Sigmoid colon (tissue), 7 donors: ENCODE measurements around the gene HBS1L. TPM values are rescaled to one million over a fixed set of nuclear protein-coding genes. Genes with fewer than 3 reads are reported as not detected.

Source experiments
- DNase-seq: peaks from one replicate; pipeline ENCODE4 v3.0.0-alpha.2; 2019
- H3K27ac ChIP-seq, 4 donors: fragments of 200-600 bp; sonication (generic); one replicate each; pipeline ENCODE4 v1.5.1; 2016 to 2019; ENCODE audit warnings: mild to moderate bottlenecking in 1 of 4
- H3K27me3 ChIP-seq, 3 donors: fragments of 200-600 bp; sonication (generic); one replicate each; pipeline ENCODE4 v1.5.1; 2019; ENCODE audit warnings: mild to moderate bottlenecking in 1 of 3
- H3K36me3 ChIP-seq, 4 donors: fragments of 200-600 bp; sonication (generic); one replicate each; pipeline ENCODE4 v1.5.1; 2016 to 2019
- H3K4me1 ChIP-seq, 4 donors: fragments of 200-600 bp; sonication (generic); one replicate each; pipeline ENCODE4 v1.5.1; 2017 to 2019
- H3K4me3 ChIP-seq, 4 donors: fragments of 200-600 bp; sonication (generic); one replicate each; pipeline ENCODE4 v1.5.1; 2017 to 2019; ENCODE audit warnings: mild to moderate bottlenecking in 2 of 4, moderate library complexity in 1 of 4
- H3K9me3 ChIP-seq, 4 donors: fragments of 200-600 bp in 3 of 4; sonication (generic) in 3 of 4; one replicate each; pipeline versions ENCODE4 v1.5.1 to v1.6.1; 2013 to 2019
- CTCF ChIP-seq, 4 experiments: fragments of 450-650 bp in 3 of 4; fragments of 200-600 bp in 1 of 4; IDR thresholded peaks; one replicate each; pipeline ENCODE4 v1.5.1; 2016 to 2019; ENCODE audit warnings: antibody characterized with exemption in 4 of 4, mild to moderate bottlenecking in 3 of 4, moderate library complexity in 2 of 4
- EP300 ChIP-seq, 4 donors: sonication (generic); formaldehyde crosslinking; IDR thresholded peaks; one replicate each; pipeline ENCODE4 v1.6.1; 2017; ENCODE audit warnings: antibody characterized with exemption in 4 of 4
- POLR2A ChIP-seq, 2 donors: fragments of 450-650 bp; IDR thresholded peaks; one replicate each; pipeline ENCODE4 v1.6.1; 2016; ENCODE audit warnings: antibody characterized with exemption in 2 of 2, mild to moderate bottlenecking in 2 of 2, moderate library complexity in 2 of 2
- POLR2AphosphoS5 ChIP-seq, 4 donors: sonication (generic); formaldehyde crosslinking; IDR thresholded peaks; one replicate each; pipeline ENCODE4 v1.6.1; 2017; ENCODE audit warnings: antibody characterized with exemption in 4 of 4
- WGBS, 2 donors: extraction: QIAGEN DNeasy Blood & Tissue Kit; methylation state at CpG; one replicate each; pipeline ENCODE4 v1.1.7; 2013; 5-methylcytosine and 5-hydroxymethylcytosine counted together
- intact Hi-C: fragments of 100-400 bp; cut with DNase I; formaldehyde crosslinking; loops from one replicate; pipeline ENCODE4 v1.15.1; 2023
- polyA plus RNA-seq, 3 donors: library from polyadenylated mRNA; stranded (reverse); fragments of 200-250 nt; gene quantifications; one replicate each; pipeline ENCODE4 v1.2.3, GENCODE V29; 2013
- total RNA-seq, 4 donors: library from RNA; depleted of rRNA; stranded (reverse); fragments of >200 nt; gene quantifications; one replicate each; pipeline ENCODE4 v1.1.0, GENCODE V29; 2016
- donor health status: healthy with polysubstance abuse.
- donor health status: Bipolar disorder and iron deficiency.
- donor health status: healthy.

The HBS1L gene
- total and polyA plus RNA-seq, 7 donors = 14.4 to 61.9 (median 37.1) TPM

DNA sequence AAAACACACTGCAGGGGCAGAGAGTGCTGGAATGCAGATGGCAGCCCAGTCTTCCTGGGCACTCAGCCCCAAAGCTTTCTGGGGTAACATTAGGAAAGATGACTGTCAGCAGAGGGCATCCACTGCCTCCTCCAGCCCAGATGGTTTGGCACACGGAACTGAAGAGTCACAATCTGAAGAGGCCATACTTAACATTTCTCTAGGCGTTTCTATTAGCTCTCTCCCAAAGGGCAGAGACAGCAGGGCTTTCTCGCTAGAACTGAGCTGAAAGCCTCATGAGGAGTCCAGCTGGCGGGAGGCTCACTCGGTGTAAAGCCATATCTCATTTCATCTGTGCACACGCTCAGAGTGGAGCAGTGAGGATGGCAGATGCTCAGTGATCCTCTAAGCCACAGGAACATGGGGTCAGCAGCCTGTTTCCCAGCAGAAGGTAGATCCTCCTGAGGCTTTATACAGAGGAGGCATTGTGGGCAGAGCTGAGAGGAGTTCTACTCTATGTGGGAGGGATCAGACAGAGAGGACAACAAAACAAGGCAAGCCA lies 132.8 kb downstream of the HBS1L start:
- H3K4me3 ChIP-seq = no peak overlapping the region
- H3K9me3 ChIP-seq = no peaks in the 10 kb centered on the region
- TF ChIP-seq EP300 (IDR thresholded peaks at IDR 0.05) = no peak
- no peak for TF ChIP-seq CTCF (IDR thresholded peaks at IDR 0.05)
- no peak for TF ChIP-seq POLR2AphosphoS5 (IDR thresholded peaks at IDR 0.05)
- no peak for TF ChIP-seq POLR2A (IDR thresholded peaks at IDR 0.05)
- H3K27me3 ChIP-seq = no peaks in the 10 kb centered on the region
- H3K27ac ChIP-seq = no peak overlapping the region
- peaks cover 0 to 3% (median 0%) of the 10 kb centered on the region in 4 donors for H3K36me3 ChIP-seq
- H3K4me1 ChIP-seq = no peaks in the 10 kb centered on the region
- WGBS, 2 donors = 87 to 90% methylated on average over 6 of the region's 6 CpGs
- DNase-seq = no peak
- intact Hi-C loops = no loop called here

GRCh38 chr6:134921276-134921675 lies 133.3 kb downstream of the HBS1L start:
- no peaks in the 10 kb centered on the region for H3K4me1 ChIP-seq
- peaks cover 0 to 3% (median 0%) of the 10 kb centered on the region in 4 donors for H3K36me3 ChIP-seq
- TF ChIP-seq CTCF (IDR thresholded peaks at IDR 0.05) = no peak
- no peak for TF ChIP-seq EP300 (IDR thresholded peaks at IDR 0.05)
- no peak for TF ChIP-seq POLR2AphosphoS5 (IDR thresholded peaks at IDR 0.05)
- no peak for TF ChIP-seq POLR2A (IDR thresholded peaks at IDR 0.05)
- H3K4me3 ChIP-seq = no peak overlapping the region
- no peak overlapping the region for H3K27ac ChIP-seq
- no peaks in the 10 kb centered on the region for H3K9me3 ChIP-seq
- no peak for DNase-seq
- intact Hi-C loops = no loop called here
- WGBS, 2 donors = 94% methylated on average over 5 of the region's 5 CpGs
- H3K27me3 ChIP-seq = no peaks in the 10 kb centered on the region

GRCh38 chr6:134920422-134920821 lies 134.2 kb downstream of the HBS1L start:
- no peak overlapping the region for H3K27ac ChIP-seq
- DNase-seq = no peak
- TF ChIP-seq POLR2AphosphoS5 (IDR thresholded peaks at IDR 0.05) (no peak), CTCF (IDR thresholded peaks at IDR 0.05) (no peak), EP300 (IDR thresholded peaks at IDR 0.05) (no peak), POLR2A (IDR thresholded peaks at IDR 0.05) (no peak)
- H3K36me3 ChIP-seq = peaks cover 0 to 3% (median 0%) of the 10 kb centered on the region in 4 donors
- H3K27me3 ChIP-seq = no peaks in the 10 kb centered on the region
- intact Hi-C loops = no loop called here
- H3K4me3 ChIP-seq = no peak overlapping the region
- H3K9me3 ChIP-seq = no peaks in the 10 kb centered on the region
- no peaks in the 10 kb centered on the region for H3K4me1 ChIP-seq
- 52 to 77% methylated on average over 2 of the region's 2 CpGs for WGBS, 2 donors

DNA sequence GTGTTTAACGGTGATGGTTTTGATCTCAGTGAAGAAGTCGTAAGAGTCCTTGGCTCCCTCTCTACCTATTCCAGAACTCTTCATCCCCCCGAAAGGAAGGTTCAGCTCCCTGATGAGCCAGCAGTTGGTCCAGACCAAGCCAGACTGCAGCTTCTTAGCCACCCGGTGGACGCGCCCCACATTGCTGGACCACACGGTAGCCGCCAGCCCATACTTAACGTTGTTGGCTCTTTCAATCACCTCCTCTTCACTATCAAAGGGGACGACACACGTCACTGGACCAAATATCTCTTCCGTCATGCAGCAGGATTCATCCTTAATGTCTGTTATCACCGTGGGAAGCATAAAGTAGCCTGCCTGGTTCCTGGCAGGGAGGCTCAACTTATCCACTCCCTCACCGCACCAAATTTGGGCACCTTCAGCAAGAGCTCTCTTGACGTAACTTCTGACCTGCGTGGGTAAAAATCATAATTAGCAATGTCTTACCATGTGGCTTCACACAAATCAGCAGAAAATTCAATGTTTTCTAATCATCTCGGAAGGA lies 136.1 kb downstream of the HBS1L start:
- no peaks in the 10 kb centered on the region for H3K9me3 ChIP-seq
- no peak overlapping the region for H3K4me3 ChIP-seq
- peaks cover 0 to 3% (median 0%) of the 10 kb centered on the region in 4 donors for H3K36me3 ChIP-seq
- intact Hi-C loops = no loop called here
- WGBS, 2 donors = 95 to 96% methylated on average over 17 of the region's 17 CpGs
- no peaks in the 10 kb centered on the region for H3K4me1 ChIP-seq
- DNase-seq = no peak
- no peak overlapping the region for H3K27ac ChIP-seq
- TF ChIP-seq EP300 (IDR thresholded peaks at IDR 0.05) (no peak), CTCF (IDR thresholded peaks at IDR 0.05) (no peak), POLR2AphosphoS5 (IDR thresholded peaks at IDR 0.05) (no peak), POLR2A (IDR thresholded peaks at IDR 0.05) (no peak)
- H3K27me3 ChIP-seq = no peaks in the 10 kb centered on the region

GRCh38 chr6:134911547-134911946 lies 143.1 kb downstream of the HBS1L start:
- H3K27me3 ChIP-seq = no peaks in the 10 kb centered on the region
- H3K4me1 ChIP-seq = peaks cover 0 to 16% (median 5%) of the 10 kb centered on the region in 4 donors
- intact Hi-C loops = no loop called here
- 80 to 88% methylated on average over 1 of the region's 1 CpG for WGBS, 2 donors
- no peak overlapping the region for H3K27ac ChIP-seq
- no peak for DNase-seq
- H3K4me3 ChIP-seq = no peak overlapping the region
- H3K9me3 ChIP-seq = no peaks in the 10 kb centered on the region
- TF ChIP-seq POLR2AphosphoS5 (IDR thresholded peaks at IDR 0.05) = no peak
- TF ChIP-seq EP300 (IDR thresholded peaks at IDR 0.05) = no peak
- TF ChIP-seq CTCF (IDR thresholded peaks at IDR 0.05) = no peak
- TF ChIP-seq POLR2A (IDR thresholded peaks at IDR 0.05) = no peak
- no peaks in the 10 kb centered on the region for H3K36me3 ChIP-seq
